ENCODE data around the gene GLRX3. TPM values are rescaled to one million over a fixed set of nuclear protein-coding genes. Genes with fewer than 3 reads are reported as not detected.

Gene GLRX3
- total RNA-seq, 1 experiment from 2014 or later = 188 TPM

DNA sequence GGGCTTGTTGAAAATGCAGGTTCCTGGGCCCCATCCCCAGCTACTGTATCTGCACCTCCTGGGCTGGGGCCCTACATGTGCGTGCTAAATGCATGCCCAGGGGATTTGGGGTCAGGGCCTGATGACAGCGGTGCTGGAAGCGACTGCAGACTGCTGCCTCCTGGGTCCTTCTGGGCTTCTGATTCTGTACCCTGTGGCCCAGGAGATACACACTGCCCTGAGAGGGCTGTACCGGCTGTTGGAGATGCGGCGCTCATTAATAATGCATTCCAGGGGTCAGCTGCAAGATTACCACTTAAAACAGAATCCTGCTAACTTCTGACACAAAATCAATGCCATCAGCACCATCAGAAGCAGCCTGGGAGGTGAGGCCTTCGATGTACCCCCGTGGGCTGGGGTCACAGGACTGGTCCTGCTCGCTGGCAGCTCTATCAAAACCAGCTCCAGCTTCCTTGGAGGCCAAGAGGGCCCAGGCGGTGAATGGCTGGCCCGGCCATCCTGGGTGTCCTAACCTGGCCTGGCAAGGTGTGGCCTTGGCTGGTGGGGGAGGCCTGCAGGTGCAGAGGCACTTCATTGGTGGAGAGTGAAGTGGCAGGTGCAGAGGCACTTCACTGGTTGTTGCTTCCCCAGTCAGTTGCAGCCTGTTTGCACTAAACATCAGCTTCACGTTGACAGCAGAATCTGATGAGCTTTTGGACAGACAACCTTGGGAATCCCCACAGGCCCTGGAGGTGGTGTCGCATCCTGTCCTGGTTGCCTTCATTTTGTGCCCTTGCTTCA, 79.2 kb downstream of the GLRX3 start:
- H3K36me3 ChIP-seq (ENCODE audit: control insufficient read depth, insufficient read depth, low read length) = no peaks in the 10 kb centered on the region
- no peaks in the 10 kb centered on the region for H3K4me1 ChIP-seq (ENCODE audit: control insufficient read depth, insufficient read depth, low read length)
- TF ChIP-seq TCF7L2 (IDR thresholded peaks at IDR 0.05; ENCODE audit: low read depth, low read length) (no peak), POLR2AphosphoS5 (IDR thresholded peaks at IDR 0.05; ENCODE audit: low read depth, low read length) (no peak), SIN3A (IDR thresholded peaks at IDR 0.05; ENCODE audit: borderline replicate concordance, insufficient read depth, low read depth, low read length) (no peak)
- TF ChIP-seq, protein P1, sequence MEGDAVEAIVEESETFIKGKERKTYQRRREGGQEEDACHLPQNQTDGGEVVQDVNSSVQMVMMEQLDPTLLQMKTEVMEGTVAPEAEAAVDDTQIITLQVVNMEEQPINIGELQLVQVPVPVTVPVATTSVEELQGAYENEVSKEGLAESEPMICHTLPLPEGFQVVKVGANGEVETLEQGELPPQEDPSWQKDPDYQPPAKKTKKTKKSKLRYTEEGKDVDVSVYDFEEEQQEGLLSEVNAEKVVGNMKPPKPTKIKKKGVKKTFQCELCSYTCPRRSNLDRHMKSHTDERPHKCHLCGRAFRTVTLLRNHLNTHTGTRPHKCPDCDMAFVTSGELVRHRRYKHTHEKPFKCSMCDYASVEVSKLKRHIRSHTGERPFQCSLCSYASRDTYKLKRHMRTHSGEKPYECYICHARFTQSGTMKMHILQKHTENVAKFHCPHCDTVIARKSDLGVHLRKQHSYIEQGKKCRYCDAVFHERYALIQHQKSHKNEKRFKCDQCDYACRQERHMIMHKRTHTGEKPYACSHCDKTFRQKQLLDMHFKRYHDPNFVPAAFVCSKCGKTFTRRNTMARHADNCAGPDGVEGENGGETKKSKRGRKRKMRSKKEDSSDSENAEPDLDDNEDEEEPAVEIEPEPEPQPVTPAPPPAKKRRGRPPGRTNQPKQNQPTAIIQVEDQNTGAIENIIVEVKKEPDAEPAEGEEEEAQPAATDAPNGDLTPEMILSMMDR (IDR thresholded peaks at IDR 0.05) = no peak
- TF ChIP-seq, protein P2, sequence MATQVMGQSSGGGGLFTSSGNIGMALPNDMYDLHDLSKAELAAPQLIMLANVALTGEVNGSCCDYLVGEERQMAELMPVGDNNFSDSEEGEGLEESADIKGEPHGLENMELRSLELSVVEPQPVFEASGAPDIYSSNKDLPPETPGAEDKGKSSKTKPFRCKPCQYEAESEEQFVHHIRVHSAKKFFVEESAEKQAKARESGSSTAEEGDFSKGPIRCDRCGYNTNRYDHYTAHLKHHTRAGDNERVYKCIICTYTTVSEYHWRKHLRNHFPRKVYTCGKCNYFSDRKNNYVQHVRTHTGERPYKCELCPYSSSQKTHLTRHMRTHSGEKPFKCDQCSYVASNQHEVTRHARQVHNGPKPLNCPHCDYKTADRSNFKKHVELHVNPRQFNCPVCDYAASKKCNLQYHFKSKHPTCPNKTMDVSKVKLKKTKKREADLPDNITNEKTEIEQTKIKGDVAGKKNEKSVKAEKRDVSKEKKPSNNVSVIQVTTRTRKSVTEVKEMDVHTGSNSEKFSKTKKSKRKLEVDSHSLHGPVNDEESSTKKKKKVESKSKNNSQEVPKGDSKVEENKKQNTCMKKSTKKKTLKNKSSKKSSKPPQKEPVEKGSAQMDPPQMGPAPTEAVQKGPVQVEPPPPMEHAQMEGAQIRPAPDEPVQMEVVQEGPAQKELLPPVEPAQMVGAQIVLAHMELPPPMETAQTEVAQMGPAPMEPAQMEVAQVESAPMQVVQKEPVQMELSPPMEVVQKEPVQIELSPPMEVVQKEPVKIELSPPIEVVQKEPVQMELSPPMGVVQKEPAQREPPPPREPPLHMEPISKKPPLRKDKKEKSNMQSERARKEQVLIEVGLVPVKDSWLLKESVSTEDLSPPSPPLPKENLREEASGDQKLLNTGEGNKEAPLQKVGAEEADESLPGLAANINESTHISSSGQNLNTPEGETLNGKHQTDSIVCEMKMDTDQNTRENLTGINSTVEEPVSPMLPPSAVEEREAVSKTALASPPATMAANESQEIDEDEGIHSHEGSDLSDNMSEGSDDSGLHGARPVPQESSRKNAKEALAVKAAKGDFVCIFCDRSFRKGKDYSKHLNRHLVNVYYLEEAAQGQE (IDR thresholded peaks at IDR 0.05; ENCODE audit: insufficient read depth in 1 of 2, low read depth in 2 of 2, low read length in 1 of 2) = no peak
- no peak for DNase-seq (ENCODE audit: low read depth, low spot score)
- no TSS peak for BruUV-seq (replicated peaks)
- H3K27ac ChIP-seq (ENCODE audit: low read length) = no peak overlapping the region
- in situ Hi-C loops (cut with HindIII; ENCODE audit: low pct_unique_long_range_greater_than_20kb, low sequenced_read_pairs) (no loop called here), intact Hi-C loops (cut with micrococcal nuclease; ENCODE audit: unreplicated experiment) (no loop called here)
- ChIA-PET CTCF (no interaction called here), POLR2A (no interaction called here)
- no peak overlapping the region for H3K4me3 ChIP-seq (ENCODE audit: low read depth in 2 of 2, low read length in 2 of 2)
- H3K27me3 ChIP-seq (ENCODE audit: control insufficient read depth, insufficient read depth, low read length) = no peaks in the 10 kb centered on the region
- no peak for ATAC-seq
- H3K9me3 ChIP-seq (ENCODE audit: control insufficient read depth, insufficient read depth, low read depth, low read length) = no peaks in the 10 kb centered on the region

GRCh38 chr10:130215931-130216231, 79.7 kb downstream of the GLRX3 start:
- CTCF ChIA-PET = no interaction called here

More at GRCh38 chr10:130215931-130216231, 79.7 kb downstream of the GLRX3 start:
- Histone ChIP-seq H3K4me3 (ENCODE audit: low read depth in 2 of 2, low read length in 2 of 2) (no peak overlapping the region), H3K27me3 (ENCODE audit: control insufficient read depth, insufficient read depth, low read length) (no peaks in the 10 kb centered on the region), H3K36me3 (ENCODE audit: control insufficient read depth, insufficient read depth, low read length) (no peaks in the 10 kb centered on the region), H3K4me1 (ENCODE audit: control insufficient read depth, insufficient read depth, low read length) (no peaks in the 10 kb centered on the region), H3K27ac (ENCODE audit: low read length) (no peak overlapping the region), H3K9me3 (ENCODE audit: control insufficient read depth, insufficient read depth, low read depth, low read length) (no peaks in the 10 kb centered on the region)
- TF ChIP-seq POLR2AphosphoS5 (IDR thresholded peaks at IDR 0.05; ENCODE audit: low read depth, low read length) = no peak
- TF ChIP-seq, protein P2 (IDR thresholded peaks at IDR 0.05; ENCODE audit: insufficient read depth in 1 of 2, low read depth in 2 of 2, low read length in 1 of 2) = no peak
- intact Hi-C loops (cut with micrococcal nuclease; ENCODE audit: unreplicated experiment) (no loop called here), in situ Hi-C loops (cut with HindIII; ENCODE audit: low pct_unique_long_range_greater_than_20kb, low sequenced_read_pairs) (no loop called here)
- DNase-seq (ENCODE audit: low read depth, low spot score) (no peak), ATAC-seq (no peak)
- no TSS peak for BruUV-seq (replicated peaks)
- POLR2A ChIA-PET = no interaction called here

Data from Panc1 (cell line).